Tibial nerve (tissue), 3 donors: ENCODE measurements around the gene RBM19.

Source experiments
- CTCF ChIP-seq, 5 experiments: fragments of 200-600 bp in 3 of 5; fragments of 450-650 bp in 2 of 5; sonication (generic) in 3 of 5; IDR thresholded peaks; one replicate each; pipeline ENCODE4 v1.5.1; 2016 to 2019; ENCODE audit warnings: antibody characterized with exemption in 5 of 5, mild to moderate bottlenecking in 3 of 5, moderate library complexity in 2 of 5
- POLR2A ChIP-seq, 2 donors: fragments of 450-650 bp; IDR thresholded peaks; one replicate each; pipeline ENCODE4 v1.6.1; 2017; ENCODE audit warnings: antibody characterized with exemption in 2 of 2, mild to moderate bottlenecking in 2 of 2, moderate library complexity in 2 of 2

DNA sequence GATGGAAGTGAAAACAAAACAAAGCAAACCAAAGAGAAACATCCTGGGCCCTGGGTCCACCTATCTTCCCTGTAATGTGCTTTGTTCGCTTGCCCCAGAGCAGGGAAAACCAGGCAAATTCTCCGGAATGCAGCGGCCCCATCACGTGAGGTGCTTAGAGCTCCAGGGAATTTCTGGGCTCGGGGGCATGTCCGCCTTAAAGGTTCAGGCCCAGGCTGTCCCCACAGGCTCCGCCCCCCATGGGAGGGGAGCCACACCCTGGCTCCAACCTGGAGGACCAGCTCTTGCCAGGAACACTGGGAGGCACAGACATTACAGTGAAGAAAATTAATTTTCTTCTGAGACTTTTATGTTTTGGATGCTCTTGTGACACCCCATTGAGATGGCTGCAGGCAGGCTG lies 69.9 kb downstream of the RBM19 start:
- TF ChIP-seq CTCF (IDR thresholded peaks at IDR 0.05) (no peak), POLR2A (IDR thresholded peaks at IDR 0.05) (no peak)
